Frontal cortex (tissue), 1 donor: ENCODE measurements around the gene TERT. TPM values are rescaled to one million over a fixed set of nuclear protein-coding genes. Genes with fewer than 3 reads are reported as not detected.

Source experiments
- small RNA-seq: library from RNA; depleted of rRNA; stranded (forward); fragments of <200 nt; gene quantifications from one replicate; pipeline ENCODE3, GENCODE V24; 2014
- total RNA-seq: library from RNA; depleted of rRNA; stranded (reverse); fragments of >200 nt; gene quantifications from one replicate; pipeline ENCODE4 v1.2.3, GENCODE V29; 2014

Gene TERT
- total RNA-seq, 1 donor from 2014 or later, result not detected

Small RNA genes lying within 50 kb of the gene (small RNA-seq; reads per million reads assigned to genes)
- not detected for gene MIR4457

Other genes starting within 250 kb of the TERT start
- gene SLC12A7, start 183.0 kb downstream of the TERT start, total RNA-seq, result 5.7 TPM
- not detected for gene SLC6A19, start 93.5 kb downstream of the TERT start, total RNA-seq
- not detected for gene SLC6A18, start 69.7 kb downstream of the TERT start, total RNA-seq
- 104 TPM for gene CLPTM1L, start 50.0 kb upstream of the TERT start, total RNA-seq
- gene SLC6A3, start 150.4 kb upstream of the TERT start, total RNA-seq, result not detected
- 127 TPM for gene LPCAT1, start 228.9 kb upstream of the TERT start, total RNA-seq